Measurements from ENCODE around the gene NOD2. TPM values are rescaled to one million over a fixed set of nuclear protein-coding genes. Genes with fewer than 3 reads are reported as not detected.
A peak's percentile ranks its signal among the peaks of the same experiment; 100 is the strongest.

NOD2 gene
- total RNA-seq, 1 experiment from 2014 or later, result not detected

DNA sequence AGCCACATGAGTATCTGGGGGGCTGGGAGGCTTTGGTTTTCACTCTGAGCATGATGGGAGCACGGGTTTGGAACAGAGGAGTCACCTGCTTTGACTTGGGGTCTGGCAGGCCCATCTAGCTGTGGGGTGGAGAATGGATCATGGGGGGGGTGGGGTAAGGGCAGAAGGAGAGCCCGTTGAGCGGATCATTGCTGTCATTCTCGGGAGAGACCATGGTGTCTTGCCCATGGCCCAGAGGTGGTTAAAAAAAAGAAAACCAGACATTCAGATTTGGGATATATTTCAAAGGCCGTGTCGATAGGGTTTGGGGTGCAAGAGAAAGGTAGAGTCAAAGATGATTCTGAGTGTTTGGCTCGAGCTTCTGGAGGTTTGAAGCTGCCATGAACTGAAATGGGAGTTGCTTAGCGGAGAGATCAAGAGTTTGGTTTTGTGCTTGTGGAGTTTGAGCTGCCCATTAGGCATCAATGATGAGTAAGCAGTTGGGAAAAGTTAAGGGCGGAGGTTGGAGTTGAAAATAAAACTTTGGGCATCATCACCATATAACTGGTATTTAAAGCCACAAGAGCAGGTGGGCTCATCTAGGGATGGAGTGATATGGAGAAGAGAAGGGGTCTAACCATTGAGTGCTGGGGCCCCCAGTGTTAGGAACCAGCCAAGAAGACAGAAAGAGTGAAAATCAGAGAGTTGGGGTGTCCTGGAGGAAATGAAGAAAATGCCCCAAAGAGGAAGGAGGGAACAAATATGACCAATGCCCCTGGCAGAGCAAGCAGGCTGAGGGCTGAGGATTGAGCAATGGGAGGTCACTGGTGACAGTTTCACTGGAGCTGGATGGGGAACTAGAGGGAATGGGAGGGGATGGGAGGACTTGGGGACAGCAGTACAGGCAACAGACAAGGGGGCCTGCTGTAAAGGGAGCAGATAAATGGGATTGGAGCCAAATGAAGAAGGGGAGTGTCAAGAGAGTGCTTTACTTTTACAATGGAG is 1.9 kb downstream of the NOD2 start:
- Histone ChIP-seq H3K9me3 (replicated peaks) (no peaks in the 10 kb centered on the region), H3K4me1 (no peaks in the 10 kb centered on the region; the same call in 1 of the 2 replicates), H3K36me3 (no peaks in the 10 kb centered on the region), H3K27me3 (no peaks in the 10 kb centered on the region), H3K4me3 (no peak overlapping the region), H3K27ac (no peak overlapping the region)
- DNase-seq, result no peak

DNA sequence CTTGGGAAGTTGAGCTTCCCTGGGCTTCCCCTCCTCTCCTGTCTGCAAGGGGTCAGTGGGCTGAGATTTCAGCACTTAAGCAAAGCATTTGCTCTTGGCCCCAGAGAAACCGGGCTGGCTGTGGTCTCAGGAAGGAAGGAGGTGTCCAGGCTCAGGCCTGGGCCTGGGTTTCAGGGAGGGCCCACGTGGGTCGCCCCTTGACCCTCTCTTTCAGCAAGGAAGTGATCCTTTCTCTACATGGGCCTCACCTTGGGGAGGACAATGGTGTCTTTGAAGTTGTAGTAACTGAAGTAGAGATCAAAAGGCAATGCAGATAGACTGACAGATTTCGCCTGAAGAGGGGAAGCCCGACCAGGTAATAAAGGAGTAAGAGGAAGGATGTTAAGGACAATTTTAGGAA is 2.7 kb downstream of the NOD2 start:
- Histone ChIP-seq H3K4me1 (no peaks in the 10 kb centered on the region; the same call in 1 of the 2 replicates), H3K4me3 (no peak overlapping the region), H3K27me3 (no peaks in the 10 kb centered on the region), H3K36me3 (no peaks in the 10 kb centered on the region), H3K27ac (no peak overlapping the region), H3K9me3 (replicated peaks) (no peaks in the 10 kb centered on the region)
- DNase-seq, result no peak

DNA sequence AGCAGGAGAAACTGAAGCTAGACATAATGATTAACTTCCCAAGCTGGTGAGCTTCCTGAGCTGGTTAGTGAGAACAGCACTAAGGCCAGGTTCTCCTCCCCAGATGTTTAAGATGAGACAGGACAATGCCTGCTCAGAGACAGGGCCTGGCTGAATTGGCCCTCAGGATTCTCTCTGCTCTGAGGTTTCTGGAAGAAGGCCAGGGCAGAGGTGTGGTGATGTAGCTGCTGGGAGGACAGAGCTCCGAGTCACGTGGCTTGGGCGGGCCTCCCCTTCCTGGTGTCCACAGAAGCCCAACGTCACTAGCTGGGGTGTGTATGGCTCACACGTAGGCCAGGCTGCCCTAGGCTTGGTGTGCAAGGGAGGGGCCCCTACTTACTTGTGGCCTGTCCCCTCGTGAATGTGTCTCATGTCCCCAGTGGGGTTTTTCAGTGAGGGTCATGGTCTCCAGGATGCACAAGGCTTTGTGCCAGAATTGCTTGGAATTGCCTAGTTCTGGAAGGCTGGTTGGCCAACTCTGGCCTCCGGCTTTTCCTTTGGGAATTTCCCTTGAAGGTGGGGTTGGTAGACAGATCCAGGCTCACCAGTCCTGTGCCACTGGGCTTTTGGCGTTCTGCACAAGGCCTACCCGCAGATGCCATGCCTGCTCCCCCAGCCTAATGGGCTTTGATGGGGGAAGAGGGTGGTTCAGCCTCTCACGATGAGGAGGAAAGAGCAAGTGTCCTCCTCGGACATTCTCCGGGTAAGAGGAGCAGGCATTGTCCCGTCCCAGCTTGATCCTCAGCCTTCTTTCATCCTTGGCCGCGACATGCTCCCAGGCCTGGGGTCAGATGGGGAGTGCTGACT is 3.4 kb downstream of the NOD2 start:
- no peaks in the 10 kb centered on the region for H3K27me3 ChIP-seq
- peak; percentile 36 to 51 for DNase-seq
- H3K36me3 ChIP-seq, result no peaks in the 10 kb centered on the region
- no peaks in the 10 kb centered on the region for H3K9me3 ChIP-seq (replicated peaks)
- H3K4me1 ChIP-seq, result no peaks in the 10 kb centered on the region; the same call in 1 of the 2 replicates
- H3K27ac ChIP-seq, result no peak overlapping the region
- no peak overlapping the region for H3K4me3 ChIP-seq

DNA sequence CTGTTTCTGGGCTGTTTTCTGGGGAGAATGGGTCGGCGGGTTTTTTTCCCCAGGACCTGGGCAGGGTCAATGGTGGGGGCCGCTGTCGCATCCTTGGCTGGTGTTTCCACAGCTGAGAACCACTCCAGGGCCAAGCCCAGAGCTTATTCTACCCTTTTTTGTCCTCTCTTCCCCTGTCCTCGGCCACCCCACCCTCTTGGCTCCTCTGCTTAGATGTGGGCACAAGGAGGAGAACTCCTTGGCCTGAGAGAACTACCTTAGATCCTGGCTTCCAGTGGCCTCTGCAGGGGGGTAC is 4.0 kb downstream of the NOD2 start:
- no peak for DNase-seq

DNA sequence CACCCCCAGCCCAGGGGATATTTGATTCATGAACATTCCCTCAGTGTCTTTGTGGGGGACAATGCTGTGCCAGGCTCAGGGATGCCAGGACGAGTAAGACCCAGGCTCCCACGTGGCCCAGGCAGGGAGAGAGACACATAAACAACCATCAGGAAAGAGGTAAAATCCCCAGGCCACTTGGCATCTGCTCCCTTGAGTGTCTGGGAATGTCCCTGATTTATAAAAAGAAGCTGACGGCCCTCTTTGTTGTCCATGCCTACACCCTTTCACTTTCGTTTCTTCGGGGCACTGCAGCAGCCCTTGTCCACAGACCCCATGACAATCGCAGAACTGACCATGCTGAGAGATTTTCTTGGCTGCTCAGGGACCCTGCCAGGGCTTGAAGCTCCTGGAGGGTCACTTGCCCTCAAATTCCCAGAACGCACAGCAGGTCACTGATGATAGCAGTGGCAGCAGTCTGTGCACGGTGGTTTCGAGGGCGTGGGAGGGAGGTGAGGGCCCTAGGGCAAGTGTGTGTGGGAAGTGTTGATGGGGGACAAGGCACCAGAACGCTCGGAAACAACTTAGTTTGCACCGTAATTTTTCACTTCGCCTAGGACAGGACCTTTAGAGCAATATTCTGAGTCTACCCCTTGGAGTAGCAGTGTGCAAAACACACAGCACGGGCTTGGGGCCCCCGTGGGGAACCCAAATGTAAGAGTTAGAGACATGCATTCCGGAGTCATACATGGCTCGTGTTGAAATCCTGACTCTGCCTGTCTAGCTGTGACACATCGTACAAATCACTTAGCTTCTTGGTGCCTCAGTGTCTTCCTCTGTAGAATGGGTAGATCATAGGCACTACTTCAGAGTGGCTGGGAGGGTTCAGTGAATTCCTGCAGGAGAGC is 4.7 kb downstream of the NOD2 start:
- H3K27ac ChIP-seq, result no peak overlapping the region
- DNase-seq, result no peak
- no peaks in the 10 kb centered on the region for H3K36me3 ChIP-seq
- H3K4me3 ChIP-seq, result peak overlapping the region; percentile 9
- H3K9me3 ChIP-seq (replicated peaks), result no peaks in the 10 kb centered on the region
- H3K27me3 ChIP-seq, result no peaks in the 10 kb centered on the region
- peaks cover 7% of the 10 kb centered on the region; the same call in 1 of the 2 replicates for H3K4me1 ChIP-seq

More for the DNA sequence above, 4.0 kb downstream of the NOD2 start:
- no peaks in the 10 kb centered on the region for H3K9me3 ChIP-seq (replicated peaks)
- no peaks in the 10 kb centered on the region for H3K36me3 ChIP-seq
- H3K27me3 ChIP-seq, result no peaks in the 10 kb centered on the region
- no peak overlapping the region for H3K4me3 ChIP-seq
- H3K4me1 ChIP-seq, result peaks cover 4% of the 10 kb centered on the region; the same call in 1 of the 2 replicates
- no peak overlapping the region for H3K27ac ChIP-seq

DNA sequence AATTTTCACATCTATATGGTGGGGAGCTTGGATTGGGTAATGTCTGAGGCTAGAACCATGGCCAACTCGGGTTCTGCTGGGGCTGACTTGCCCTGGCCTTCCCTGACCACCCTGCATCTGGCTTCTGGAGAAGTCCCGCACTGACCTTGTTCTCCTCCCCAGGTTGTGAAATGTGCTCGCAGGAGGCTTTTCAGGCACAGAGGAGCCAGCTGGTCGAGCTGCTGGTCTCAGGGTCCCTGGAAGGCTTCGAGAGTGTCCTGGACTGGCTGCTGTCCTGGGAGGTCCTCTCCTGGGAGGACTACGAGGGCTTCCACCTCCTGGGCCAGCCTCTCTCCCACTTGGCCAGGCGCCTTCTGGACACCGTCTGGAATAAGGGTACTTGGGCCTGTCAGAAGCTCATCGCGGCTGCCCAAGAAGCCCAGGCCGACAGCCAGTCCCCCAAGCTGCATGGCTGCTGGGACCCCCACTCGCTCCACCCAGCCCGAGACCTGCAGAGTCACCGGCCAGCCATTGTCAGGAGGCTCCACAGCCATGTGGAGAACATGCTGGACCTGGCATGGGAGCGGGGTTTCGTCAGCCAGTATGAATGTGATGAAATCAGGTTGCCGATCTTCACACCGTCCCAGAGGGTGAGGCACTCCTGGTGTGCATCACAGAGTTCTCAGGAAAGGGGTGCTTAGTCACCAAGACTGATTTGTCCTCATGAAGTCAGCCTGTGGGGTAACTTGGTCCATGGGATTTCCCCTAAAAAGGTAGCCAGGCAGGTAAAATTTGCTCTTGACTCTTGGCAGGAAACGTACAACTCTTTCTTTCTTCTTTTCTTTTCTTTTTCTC is 6.1 kb downstream of the NOD2 start:
- no peaks in the 10 kb centered on the region for H3K36me3 ChIP-seq
- no peaks in the 10 kb centered on the region for H3K9me3 ChIP-seq (replicated peaks)
- H3K4me3 ChIP-seq, result no peak overlapping the region
- no peak overlapping the region for H3K27ac ChIP-seq
- H3K27me3 ChIP-seq, result no peaks in the 10 kb centered on the region
- peaks cover 7% of the 10 kb centered on the region; the same call in 1 of the 2 replicates for H3K4me1 ChIP-seq
- DNase-seq, result no peak

DNA sequence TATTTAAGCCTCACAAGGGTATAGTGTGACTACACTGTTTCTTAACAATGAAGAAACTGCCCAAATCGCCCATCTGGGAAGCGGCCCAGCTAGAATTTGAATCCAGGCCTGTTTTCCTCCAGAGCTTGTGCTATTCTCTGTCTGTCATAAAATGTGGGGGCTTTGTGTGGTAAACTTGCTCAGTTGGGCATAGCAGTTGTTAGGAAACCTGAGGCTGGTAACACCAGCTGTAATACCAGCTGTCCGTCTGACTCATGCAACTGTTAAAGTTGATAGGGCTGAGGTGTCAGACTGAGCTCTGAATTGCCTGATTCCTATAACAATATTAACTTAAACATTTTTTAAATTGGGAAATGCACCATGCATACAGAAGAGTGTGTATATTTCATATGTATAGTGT is 9.3 kb downstream of the NOD2 start:
- Histone ChIP-seq H3K27ac (peak overlapping the region; percentile 29), H3K4me3 (no peak overlapping the region), H3K9me3 (replicated peaks) (no peaks in the 10 kb centered on the region; the same call in 1 of the 2 replicates), H3K27me3 (no peaks in the 10 kb centered on the region), H3K36me3 (no peaks in the 10 kb centered on the region), H3K4me1 (peaks cover 7% of the 10 kb centered on the region; the same call in 1 of the 2 replicates)
- peak; percentile 54 to 75 for DNase-seq

DNA sequence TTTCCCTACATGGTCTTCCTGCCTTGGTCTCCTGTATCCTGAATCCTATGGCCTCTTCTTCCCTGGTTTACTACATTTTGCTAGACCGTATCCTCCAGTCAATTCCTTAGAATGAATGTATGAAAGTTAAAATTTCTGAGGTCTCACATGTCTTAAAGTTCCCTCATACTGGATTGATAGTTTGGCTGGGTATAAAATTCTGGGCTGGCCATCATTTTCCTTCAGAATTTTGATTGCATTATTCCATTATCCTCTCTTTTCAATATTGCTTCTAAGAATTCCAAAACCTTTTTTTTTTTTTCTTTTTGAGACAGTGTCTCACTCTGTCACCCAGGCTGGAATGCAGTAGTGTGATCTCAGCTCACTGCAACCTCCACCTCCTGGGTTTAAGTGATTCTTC is 10.8 kb downstream of the NOD2 start:
- H3K9me3 ChIP-seq (replicated peaks), result no peaks in the 10 kb centered on the region; the same call in 1 of the 2 replicates
- no peak overlapping the region for H3K27ac ChIP-seq
- H3K4me1 ChIP-seq, result peaks cover 7% of the 10 kb centered on the region; the same call in 1 of the 2 replicates
- H3K4me3 ChIP-seq, result no peak overlapping the region
- no peaks in the 10 kb centered on the region for H3K36me3 ChIP-seq
- H3K27me3 ChIP-seq, result no peaks in the 10 kb centered on the region
- no peak for DNase-seq

DNA sequence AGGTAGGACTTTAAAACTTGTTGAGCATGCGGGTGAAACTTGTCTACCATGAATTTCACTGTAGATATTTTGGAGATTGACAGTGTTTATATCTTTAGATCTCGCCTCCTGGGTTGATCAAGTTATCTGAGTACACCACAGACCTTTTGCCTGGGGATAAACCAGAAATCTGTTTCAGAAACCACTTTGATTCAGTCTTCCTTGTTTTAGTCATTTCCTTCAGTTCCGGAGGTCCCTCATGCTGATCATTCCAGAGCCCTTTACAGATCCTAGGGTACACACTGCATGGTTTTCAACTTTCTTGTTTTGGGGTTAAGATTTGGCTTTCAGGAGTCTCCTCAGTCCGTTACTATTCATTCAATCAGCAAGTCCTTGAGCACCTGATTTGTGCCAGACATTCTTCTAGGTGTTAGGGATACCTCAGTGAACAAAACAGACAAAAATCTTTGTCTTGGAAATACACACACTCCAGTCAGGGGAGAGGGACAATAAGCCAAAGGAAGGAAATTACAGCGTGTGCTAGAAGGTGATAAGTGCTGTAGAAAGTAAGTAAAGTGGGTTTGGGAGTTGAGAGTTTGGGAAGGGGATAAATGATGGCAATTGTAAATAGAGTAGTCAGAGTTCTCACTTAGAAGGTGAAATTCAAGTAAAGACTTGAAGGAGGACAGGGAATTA is 12.2 kb downstream of the NOD2 start:
- Histone ChIP-seq H3K9me3 (replicated peaks) (no peaks in the 10 kb centered on the region; the same call in 1 of the 2 replicates), H3K4me1 (peaks cover 7% of the 10 kb centered on the region; the same call in 1 of the 2 replicates), H3K27me3 (no peaks in the 10 kb centered on the region), H3K4me3 (no peak overlapping the region), H3K27ac (no peak overlapping the region), H3K36me3 (no peaks in the 10 kb centered on the region)
- DNase-seq, result no peak

DNA sequence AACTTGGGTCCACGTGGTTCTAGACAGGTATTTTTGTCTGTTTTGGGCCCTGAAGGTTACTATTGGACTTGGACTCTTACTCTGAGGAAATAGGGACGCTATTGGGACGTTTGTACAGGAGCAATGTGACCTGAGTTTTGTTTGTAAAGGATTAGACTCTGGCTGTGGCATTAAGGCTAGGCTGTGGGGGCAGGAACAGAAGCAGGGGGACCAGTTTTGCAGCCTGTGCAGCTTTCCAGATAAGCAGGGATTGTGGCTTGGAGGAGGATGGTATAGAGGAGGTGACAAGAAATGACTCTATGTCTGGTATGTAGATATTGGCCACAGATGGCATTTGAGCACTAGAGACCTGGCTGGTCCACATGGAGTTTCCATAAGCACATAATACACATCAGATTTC is 12.8 kb downstream of the NOD2 start:
- Histone ChIP-seq H3K27me3 (no peaks in the 10 kb centered on the region), H3K4me3 (no peak overlapping the region), H3K36me3 (no peaks in the 10 kb centered on the region), H3K27ac (no peak overlapping the region), H3K4me1 (peaks cover 7% of the 10 kb centered on the region; the same call in 1 of the 2 replicates), H3K9me3 (replicated peaks) (no peaks in the 10 kb centered on the region; the same call in 1 of the 2 replicates)
- DNase-seq, result no peak

DNA sequence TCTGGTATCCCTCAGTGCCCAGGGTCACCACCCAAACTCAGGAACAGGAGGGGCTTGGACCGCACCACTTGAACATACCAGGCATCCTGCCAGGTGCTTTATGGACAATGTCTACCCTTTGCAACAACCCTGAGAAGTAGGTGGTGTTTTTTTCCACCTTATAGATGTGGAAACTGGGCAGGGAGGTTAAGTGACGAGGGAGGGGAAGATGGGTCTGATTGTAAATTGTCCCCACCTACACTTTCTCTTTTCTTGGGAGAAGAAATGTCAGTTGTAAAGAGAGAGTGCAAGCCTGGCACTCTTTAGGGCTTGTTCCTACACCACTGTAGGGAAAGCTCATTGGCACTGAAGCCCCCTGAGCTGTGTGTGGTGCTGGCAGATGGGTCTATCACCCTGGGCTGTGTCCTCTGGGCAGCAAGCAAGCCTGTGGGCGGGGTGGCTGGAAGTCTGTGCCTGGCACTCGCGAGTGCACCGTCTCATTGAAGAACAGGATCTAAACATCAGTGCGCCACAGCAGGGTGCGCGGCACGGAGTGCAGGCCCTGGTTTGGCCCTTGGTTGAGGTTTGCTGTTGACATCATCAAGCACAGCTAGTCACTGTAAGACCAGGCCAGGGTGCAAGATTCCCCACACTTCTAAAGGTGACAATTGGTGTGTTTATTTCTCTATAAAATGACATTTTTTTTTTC is 15.1 kb downstream of the NOD2 start:
- no peaks in the 10 kb centered on the region for H3K27me3 ChIP-seq
- no peak overlapping the region for H3K27ac ChIP-seq
- no peaks in the 10 kb centered on the region; the same call in 1 of the 2 replicates for H3K9me3 ChIP-seq (replicated peaks)
- no peak for DNase-seq
- H3K4me3 ChIP-seq, result no peak overlapping the region
- no peaks in the 10 kb centered on the region for H3K4me1 ChIP-seq
- H3K36me3 ChIP-seq, result no peaks in the 10 kb centered on the region

DNA sequence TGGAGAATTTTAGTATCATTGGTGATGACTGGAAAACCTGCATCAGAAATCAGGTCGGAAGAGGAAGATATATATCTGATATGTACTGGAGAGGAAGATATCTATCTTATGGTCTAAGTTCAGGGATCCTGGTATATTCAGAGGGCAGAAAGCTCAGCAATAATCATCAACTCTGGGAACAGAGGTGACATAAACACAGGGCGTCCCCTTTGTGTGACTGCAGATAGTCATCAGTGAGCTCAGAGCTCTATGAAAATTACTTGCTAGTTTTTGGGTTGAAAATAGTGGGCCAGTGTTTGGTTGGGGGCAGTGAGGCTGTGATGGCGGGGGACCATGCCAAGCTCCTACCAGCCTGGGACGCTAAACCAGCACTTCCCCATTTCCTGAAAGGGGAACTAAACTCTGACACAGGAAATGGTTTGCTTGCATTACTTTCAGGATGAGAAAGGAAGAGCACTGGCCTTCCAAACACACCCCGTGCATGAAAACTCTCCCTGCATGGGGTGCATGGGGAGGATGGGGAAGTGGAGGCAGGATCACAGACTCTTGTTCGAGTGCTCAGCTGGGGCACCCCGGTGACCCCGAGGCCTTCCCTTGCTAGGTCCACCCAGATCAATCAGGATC is 15.8 kb downstream of the NOD2 start:
- Histone ChIP-seq H3K4me1 (no peaks in the 10 kb centered on the region), H3K9me3 (replicated peaks) (no peaks in the 10 kb centered on the region; the same call in 1 of the 2 replicates), H3K27me3 (no peaks in the 10 kb centered on the region), H3K4me3 (no peak overlapping the region), H3K27ac (no peak overlapping the region), H3K36me3 (no peaks in the 10 kb centered on the region)
- no peak for DNase-seq
